ENCODE measurements around the gene ABCA4.

Gene ABCA4

GRCh38 chr1:94094469-94095111, 26.4 kb downstream of the ABCA4 start:
- H3K79me1 ChIP-seq (ENCODE audit: low read length), result peaks cover 67% of the 10 kb centered on the region
- H2AFZ ChIP-seq (ENCODE audit: insufficient read depth, low read length, poor library complexity), result no peak overlapping the region
- no peaks in the 10 kb centered on the region for H3K9me3 ChIP-seq (ENCODE audit: insufficient read depth, low read depth, low read length)
- H4K8ac ChIP-seq (ENCODE audit: low read depth, low read length), result peak overlapping the region; percentile 44
- no peak overlapping the region for H3K9ac ChIP-seq (ENCODE audit: low read length)
- H3K4me3 ChIP-seq (ENCODE audit: low read depth, low read length), result no peak overlapping the region
- no peaks in the 10 kb centered on the region for H3K36me3 ChIP-seq (ENCODE audit: control insufficient read depth in 1 of 2, insufficient read depth in 2 of 2, low read length in 2 of 2)
- peak overlapping the region; percentile 80 for H3K23ac ChIP-seq (ENCODE audit: low read length)
- H2BK120ac ChIP-seq (ENCODE audit: insufficient read depth, low read length, poor library complexity), result peak overlapping the region; percentile 96
- H4K12ac ChIP-seq (ENCODE audit: low read depth, low read length), result no peak overlapping the region
- DNase-seq, result no peak
- peak overlapping the region; percentile 77 for H2BK5ac ChIP-seq (ENCODE audit: low read depth, low read length, poor library complexity)
- H3K18ac ChIP-seq (ENCODE audit: low read length), result peak overlapping the region; percentile 70
- peak overlapping the region; percentile 98 for H2AK5ac ChIP-seq (ENCODE audit: low read length)
- WGBS (ENCODE audit: extremely low coverage, insufficient coverage, insufficient read length), result 100% methylated on average over 2 of the region's 14 CpGs
- peak overlapping the region; percentile 30 for H3K4ac ChIP-seq (ENCODE audit: low read depth, low read length)
- no peak overlapping the region for H3K4me2 ChIP-seq (ENCODE audit: low read length)
- H3K14ac ChIP-seq (ENCODE audit: low read length), result peak overlapping the region; percentile 95
- H3K27me3 ChIP-seq (ENCODE audit: insufficient read depth, low read length), result no peaks in the 10 kb centered on the region
- H4K91ac ChIP-seq (ENCODE audit: low read depth, low read length), result peak overlapping the region; percentile 99
- peaks cover 19% of the 10 kb centered on the region for H3K79me2 ChIP-seq (ENCODE audit: control insufficient read depth, insufficient read depth, low read length, poor library complexity)
- peaks cover 46 to 50% of the 10 kb centered on the region in 2 experiments for H3K4me1 ChIP-seq (ENCODE audit: control insufficient read depth in 1 of 2, insufficient read depth in 2 of 2, low read length in 2 of 2)
- peak overlapping the region; percentile 22 for H3K27ac ChIP-seq (ENCODE audit: low read depth, low read length)
- H2BK12ac ChIP-seq (ENCODE audit: low read length), result peak overlapping the region; percentile 97

DNA sequence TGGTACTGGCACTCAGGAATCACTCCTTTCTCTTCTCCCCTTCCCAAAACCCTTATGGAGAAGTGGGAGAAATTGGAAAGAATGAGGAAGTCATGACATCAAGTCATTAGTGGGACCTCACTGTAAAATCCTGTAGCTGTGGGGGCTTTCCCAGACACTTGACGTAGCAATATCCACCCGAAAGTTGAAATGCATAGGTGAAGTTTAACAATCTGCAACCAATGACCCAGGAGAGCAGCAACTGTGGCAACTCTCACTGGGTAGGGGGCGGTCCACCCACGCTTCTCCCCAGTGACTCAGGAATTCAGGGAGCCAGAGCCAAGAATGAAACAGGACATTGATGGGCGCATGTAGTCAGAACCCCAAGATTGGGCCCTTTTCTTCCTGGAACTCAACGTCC, 27.0 kb downstream of the ABCA4 start:
- Histone ChIP-seq H2AFZ (ENCODE audit: insufficient read depth, low read length, poor library complexity) (no peak overlapping the region), H2BK12ac (ENCODE audit: low read length) (peak overlapping the region; percentile 97), H2BK5ac (ENCODE audit: low read depth, low read length, poor library complexity) (peak overlapping the region; percentile 77), H3K4me3 (ENCODE audit: low read depth, low read length) (no peak overlapping the region), H3K4ac (ENCODE audit: low read depth, low read length) (peak overlapping the region; percentile 30), H4K91ac (ENCODE audit: low read depth, low read length) (peak overlapping the region; percentile 99), H2AK5ac (ENCODE audit: low read length) (peak overlapping the region; percentile 95), H3K27me3 (ENCODE audit: insufficient read depth, low read length) (no peaks in the 10 kb centered on the region), H3K36me3 (ENCODE audit: control insufficient read depth in 1 of 2, insufficient read depth in 2 of 2, low read length in 2 of 2) (no peaks in the 10 kb centered on the region), H3K79me2 (ENCODE audit: control insufficient read depth, insufficient read depth, low read length, poor library complexity) (peaks cover 19% of the 10 kb centered on the region), H3K18ac (ENCODE audit: low read length) (peak overlapping the region; percentile 32), H4K8ac (ENCODE audit: low read depth, low read length) (peak overlapping the region; percentile 44), H3K4me2 (ENCODE audit: low read length) (no peak overlapping the region), H3K9ac (ENCODE audit: low read length) (no peak overlapping the region), H3K14ac (ENCODE audit: low read length) (peak overlapping the region; percentile 95), H4K12ac (ENCODE audit: low read depth, low read length) (no peak overlapping the region), H2BK120ac (ENCODE audit: insufficient read depth, low read length, poor library complexity) (peak overlapping the region; percentile 96), H3K27ac (ENCODE audit: low read depth, low read length) (peak overlapping the region; percentile 22), H3K23ac (ENCODE audit: low read length) (no peak overlapping the region), H3K9me3 (ENCODE audit: insufficient read depth, low read depth, low read length) (no peaks in the 10 kb centered on the region), H3K4me1 (ENCODE audit: control insufficient read depth in 1 of 2, insufficient read depth in 2 of 2, low read length in 2 of 2) (peaks cover 46 to 50% of the 10 kb centered on the region in 2 experiments), H3K79me1 (ENCODE audit: low read length) (peaks cover 64% of the 10 kb centered on the region)
- no peak for DNase-seq
- WGBS (ENCODE audit: extremely low coverage, insufficient coverage, insufficient read length), result no CpG with 5 or more reads among the region's 6 CpGs

- Histone ChIP-seq H2BK12ac (ENCODE audit: low read length) (peak overlapping the region; percentile 98), H2AFZ (ENCODE audit: insufficient read depth, low read length, poor library complexity) (peak overlapping the region; percentile 30), H3K4me3 (ENCODE audit: low read depth, low read length) (no peak overlapping the region), H4K8ac (ENCODE audit: low read depth, low read length) (peak overlapping the region; percentile 17), H3K9me3 (ENCODE audit: insufficient read depth, low read depth, low read length) (no peaks in the 10 kb centered on the region), H3K4me2 (ENCODE audit: low read length) (no peak overlapping the region), H4K91ac (ENCODE audit: low read depth, low read length) (peak overlapping the region; percentile 100), H3K18ac (ENCODE audit: low read length) (peak overlapping the region; percentile 85), H4K12ac (ENCODE audit: low read depth, low read length) (no peak overlapping the region), H3K14ac (ENCODE audit: low read length) (peak overlapping the region; percentile 79), H3K9ac (ENCODE audit: low read length) (no peak overlapping the region), H3K27ac (ENCODE audit: low read depth, low read length) (peak overlapping the region; percentile 99), H3K4ac (ENCODE audit: low read depth, low read length) (peak overlapping the region; percentile 77), H3K79me1 (ENCODE audit: low read length) (peaks cover 63% of the 10 kb centered on the region), H2BK120ac (ENCODE audit: insufficient read depth, low read length, poor library complexity) (peak overlapping the region; percentile 100), H2BK5ac (ENCODE audit: low read depth, low read length, poor library complexity) (peak overlapping the region; percentile 99), H3K79me2 (ENCODE audit: control insufficient read depth, insufficient read depth, low read length, poor library complexity) (peaks cover 14% of the 10 kb centered on the region), H3K23ac (ENCODE audit: low read length) (no peak overlapping the region), H3K4me1 (ENCODE audit: control insufficient read depth in 1 of 2, insufficient read depth in 2 of 2, low read length in 2 of 2) (peaks cover 45 to 46% of the 10 kb centered on the region in 2 experiments), H2AK5ac (ENCODE audit: low read length) (peak overlapping the region; percentile 79), H3K27me3 (ENCODE audit: insufficient read depth, low read length) (no peaks in the 10 kb centered on the region), H3K36me3 (ENCODE audit: control insufficient read depth in 1 of 2, insufficient read depth in 2 of 2, low read length in 2 of 2) (no peaks in the 10 kb centered on the region)
- no peak for DNase-seq
- no CpG with 5 or more reads among the region's 4 CpGs for WGBS (ENCODE audit: extremely low coverage, insufficient coverage, insufficient read length)
These were observed 27.6 kb downstream of the ABCA4 start for GRCh38 chr1:94093396-94093795.

- Histone ChIP-seq H2BK120ac (ENCODE audit: insufficient read depth, low read length, poor library complexity) (peak overlapping the region; percentile 100), H3K4me2 (ENCODE audit: low read length) (no peak overlapping the region), H3K4me3 (ENCODE audit: low read depth, low read length) (no peak overlapping the region), H3K27me3 (ENCODE audit: insufficient read depth, low read length) (no peaks in the 10 kb centered on the region), H2BK12ac (ENCODE audit: low read length) (no peak overlapping the region), H4K8ac (ENCODE audit: low read depth, low read length) (peak overlapping the region; percentile 54), H3K27ac (ENCODE audit: low read depth, low read length) (peak overlapping the region; percentile 99), H3K18ac (ENCODE audit: low read length) (no peak overlapping the region), H3K14ac (ENCODE audit: low read length) (no peak overlapping the region), H3K23ac (ENCODE audit: low read length) (peak overlapping the region; percentile 37), H3K9ac (ENCODE audit: low read length) (no peak overlapping the region), H3K4me1 (ENCODE audit: control insufficient read depth in 1 of 2, insufficient read depth in 2 of 2, low read length in 2 of 2) (peaks cover 44 to 45% of the 10 kb centered on the region in 2 experiments), H4K91ac (ENCODE audit: low read depth, low read length) (peak overlapping the region; percentile 100), H2BK5ac (ENCODE audit: low read depth, low read length, poor library complexity) (peak overlapping the region; percentile 99), H3K4ac (ENCODE audit: low read depth, low read length) (no peak overlapping the region), H3K79me2 (ENCODE audit: control insufficient read depth, insufficient read depth, low read length, poor library complexity) (peaks cover 12% of the 10 kb centered on the region), H3K79me1 (ENCODE audit: low read length) (peaks cover 60% of the 10 kb centered on the region), H3K36me3 (ENCODE audit: control insufficient read depth in 1 of 2, insufficient read depth in 2 of 2, low read length in 2 of 2) (no peaks in the 10 kb centered on the region), H2AFZ (ENCODE audit: insufficient read depth, low read length, poor library complexity) (no peak overlapping the region), H2AK5ac (ENCODE audit: low read length) (no peak overlapping the region), H3K9me3 (ENCODE audit: insufficient read depth, low read depth, low read length) (no peaks in the 10 kb centered on the region), H4K12ac (ENCODE audit: low read depth, low read length) (no peak overlapping the region)
- peak; percentile 51 to 79 for DNase-seq
- WGBS (ENCODE audit: extremely low coverage, insufficient coverage, insufficient read length), result no CpG with 5 or more reads among the region's 4 CpGs
These were observed 28.7 kb downstream of the ABCA4 start for GRCh38 chr1:94092210-94092613.
